ENCODE results near the gene GRM8. TPM values are rescaled to one million over a fixed set of nuclear protein-coding genes. Genes with fewer than 3 reads are reported as not detected.

Gene GRM8
- total RNA-seq, 1 donor from 2014 or later: 2.2 TPM

GRCh38 chr7:126940723-126941307 is 311.9 kb downstream of the GRM8 start:
- H3K4me2 ChIP-seq (ENCODE audit: low read length): no peak overlapping the region
- H3K4me3 ChIP-seq (ENCODE audit: insufficient read depth, low read depth, low read length): no peak overlapping the region
- H3K27ac Mint-ChIP-seq (ENCODE audit: unreplicated experiment): no peak overlapping the region
- no peaks in the 10 kb centered on the region for H3K36me3 Mint-ChIP-seq (ENCODE audit: low read depth, unreplicated experiment)
- no peak overlapping the region for H3K4me3 Mint-ChIP-seq (ENCODE audit: unreplicated experiment)
- H3K9ac ChIP-seq (ENCODE audit: low read length): no peak overlapping the region
- H3K9me3 Mint-ChIP-seq (ENCODE audit: unreplicated experiment): no peaks in the 10 kb centered on the region
- peaks cover 3% of the 10 kb centered on the region for H3K4me1 Mint-ChIP-seq (ENCODE audit: low read depth, unreplicated experiment)
- no peaks in the 10 kb centered on the region for H3K79me2 ChIP-seq (ENCODE audit: insufficient read depth, low read length)
- H3K27me3 ChIP-seq (ENCODE audit: insufficient read depth, low read length): no peaks in the 10 kb centered on the region
- no peaks in the 10 kb centered on the region for H3K4me1 ChIP-seq (ENCODE audit: insufficient read depth, low read length)
- H3K27me3 Mint-ChIP-seq (ENCODE audit: low read depth, unreplicated experiment): no peaks in the 10 kb centered on the region
- H3K36me3 ChIP-seq (ENCODE audit: insufficient read depth, low read length): no peaks in the 10 kb centered on the region
- H3K9me3 ChIP-seq (ENCODE audit: insufficient read depth, low read depth, low read length): no peaks in the 10 kb centered on the region
- TF ChIP-seq CTCF (IDR thresholded peaks at IDR 0.05; ENCODE audit: insufficient read depth, low read depth, low read length): no peak
- TF ChIP-seq EZH2 (IDR thresholded peaks at IDR 0.05; ENCODE audit: insufficient read depth, low read length): no peak
- H4K20me1 ChIP-seq (ENCODE audit: insufficient read depth, low read length): no peaks in the 10 kb centered on the region
- DNase-seq (ENCODE audit: low read depth) (no peak), FAIRE-seq (no peak)
- H3K27ac ChIP-seq (ENCODE audit: low read depth, low read length): no peak overlapping the region
- H2AFZ ChIP-seq (ENCODE audit: low read depth, low read length): no peak overlapping the region

- no peaks in the 10 kb centered on the region for H3K36me3 ChIP-seq (ENCODE audit: insufficient read depth, low read length)
- no peak overlapping the region for H2AFZ ChIP-seq (ENCODE audit: low read depth, low read length)
- H4K20me1 ChIP-seq (ENCODE audit: insufficient read depth, low read length): no peaks in the 10 kb centered on the region
- H3K79me2 ChIP-seq (ENCODE audit: insufficient read depth, low read length): no peaks in the 10 kb centered on the region
- H3K4me3 ChIP-seq (ENCODE audit: insufficient read depth, low read depth, low read length): no peak overlapping the region
- H3K4me1 ChIP-seq (ENCODE audit: insufficient read depth, low read length): no peaks in the 10 kb centered on the region
- Mint-ChIP-seq H3K27ac (ENCODE audit: unreplicated experiment) (no peak overlapping the region), H3K27me3 (ENCODE audit: low read depth, unreplicated experiment) (peaks cover 9% of the 10 kb centered on the region), H3K9me3 (ENCODE audit: unreplicated experiment) (no peaks in the 10 kb centered on the region), H3K4me1 (ENCODE audit: low read depth, unreplicated experiment) (peaks cover 3% of the 10 kb centered on the region), H3K36me3 (ENCODE audit: low read depth, unreplicated experiment) (no peaks in the 10 kb centered on the region), H3K4me3 (ENCODE audit: unreplicated experiment) (no peak overlapping the region)
- no peak for FAIRE-seq
- no peak overlapping the region for H3K4me2 ChIP-seq (ENCODE audit: low read length)
- no peaks in the 10 kb centered on the region for H3K27me3 ChIP-seq (ENCODE audit: insufficient read depth, low read length)
- TF ChIP-seq CTCF (IDR thresholded peaks at IDR 0.05; ENCODE audit: insufficient read depth, low read depth, low read length) (no peak), EZH2 (IDR thresholded peaks at IDR 0.05; ENCODE audit: insufficient read depth, low read length) (no peak)
- no peak overlapping the region for H3K9ac ChIP-seq (ENCODE audit: low read length)
- no peak for DNase-seq (ENCODE audit: low read depth)
- no peak overlapping the region for H3K27ac ChIP-seq (ENCODE audit: low read depth, low read length)
- H3K9me3 ChIP-seq (ENCODE audit: insufficient read depth, low read depth, low read length): no peaks in the 10 kb centered on the region
Measured at GRCh38 chr7:126937171-126937570, 315.6 kb downstream of the GRM8 start.

DNA sequence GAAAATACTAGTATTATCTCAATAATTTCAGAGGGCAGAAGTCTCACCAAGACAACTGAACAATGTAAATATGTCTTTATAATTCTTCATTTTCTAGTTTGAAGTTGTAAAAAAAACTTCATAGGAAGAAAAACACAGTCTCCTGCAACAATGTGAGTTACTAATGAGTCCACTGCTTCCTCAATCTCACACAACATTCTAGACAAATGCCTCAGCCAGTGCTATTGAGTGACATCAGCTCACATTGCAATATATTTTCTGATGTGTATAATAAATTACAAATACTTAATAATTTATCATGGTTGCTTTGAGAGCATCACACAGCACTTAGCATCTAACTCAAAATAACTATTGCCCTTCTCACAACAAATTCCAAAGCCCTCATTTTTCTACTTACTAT is 321.2 kb downstream of the GRM8 start:
- H3K27ac Mint-ChIP-seq (ENCODE audit: unreplicated experiment): no peak overlapping the region
- H3K27ac ChIP-seq (ENCODE audit: low read depth, low read length): no peak overlapping the region
- H3K36me3 ChIP-seq (ENCODE audit: insufficient read depth, low read length): no peaks in the 10 kb centered on the region
- peaks cover 10% of the 10 kb centered on the region for H3K27me3 Mint-ChIP-seq (ENCODE audit: low read depth, unreplicated experiment)
- no peaks in the 10 kb centered on the region for H4K20me1 ChIP-seq (ENCODE audit: insufficient read depth, low read length)
- TF ChIP-seq CTCF (IDR thresholded peaks at IDR 0.05; ENCODE audit: insufficient read depth, low read depth, low read length): no peak
- no peak for TF ChIP-seq EZH2 (IDR thresholded peaks at IDR 0.05; ENCODE audit: insufficient read depth, low read length)
- no peak overlapping the region for H3K4me3 Mint-ChIP-seq (ENCODE audit: unreplicated experiment)
- no peaks in the 10 kb centered on the region for H3K9me3 ChIP-seq (ENCODE audit: insufficient read depth, low read depth, low read length)
- H3K4me1 ChIP-seq (ENCODE audit: insufficient read depth, low read length): no peaks in the 10 kb centered on the region
- peaks cover 2% of the 10 kb centered on the region for H3K9me3 Mint-ChIP-seq (ENCODE audit: unreplicated experiment)
- H2AFZ ChIP-seq (ENCODE audit: low read depth, low read length): no peak overlapping the region
- no peak overlapping the region for H3K9ac ChIP-seq (ENCODE audit: low read length)
- no peaks in the 10 kb centered on the region for H3K79me2 ChIP-seq (ENCODE audit: insufficient read depth, low read length)
- no peak overlapping the region for H3K4me2 ChIP-seq (ENCODE audit: low read length)
- H3K4me3 ChIP-seq (ENCODE audit: insufficient read depth, low read depth, low read length): no peak overlapping the region
- DNase-seq (ENCODE audit: low read depth): no peak
- no peaks in the 10 kb centered on the region for H3K27me3 ChIP-seq (ENCODE audit: insufficient read depth, low read length)
- no peaks in the 10 kb centered on the region for H3K4me1 Mint-ChIP-seq (ENCODE audit: low read depth, unreplicated experiment)
- no peak for FAIRE-seq
- H3K36me3 Mint-ChIP-seq (ENCODE audit: low read depth, unreplicated experiment): no peaks in the 10 kb centered on the region

Measured in astrocyte (in vitro differentiated cells and primary cell).